DMS53 treated with DMSO at 0.1 percent for 48 hours (cell line): ENCODE results near the gene VSIR.
A peak's percentile ranks its signal among the peaks of the same experiment; 100 is the strongest.

Source experiments
- DNase-seq: peaks from one replicate; lab custom pipeline; 2025; ENCODE audit not compliant: unreplicated experiment; lab: John Stamatoyannopoulos, UW

Gene VSIR

DNA sequence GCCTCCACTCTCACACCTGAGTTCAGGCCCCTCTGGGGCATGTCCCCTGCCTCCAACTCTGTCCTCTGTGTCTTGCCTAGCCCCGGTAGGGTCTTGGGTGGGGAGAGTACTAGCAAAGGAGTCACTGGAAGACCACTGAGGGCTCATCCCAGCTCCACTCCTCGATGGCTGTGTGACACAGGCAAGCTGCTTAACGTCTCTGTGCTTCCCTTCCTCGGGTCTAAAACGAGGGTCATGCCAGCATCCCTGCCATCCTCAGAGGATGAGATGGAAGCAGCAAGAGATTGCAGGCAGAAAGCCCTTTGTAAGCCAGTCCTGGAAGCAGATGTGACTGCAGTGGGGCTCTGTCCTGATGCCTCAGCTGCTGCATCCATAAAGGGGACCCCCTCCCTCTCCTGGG lies 38.5 kb downstream of the VSIR start:
- DNase-seq, result no peak

DNA sequence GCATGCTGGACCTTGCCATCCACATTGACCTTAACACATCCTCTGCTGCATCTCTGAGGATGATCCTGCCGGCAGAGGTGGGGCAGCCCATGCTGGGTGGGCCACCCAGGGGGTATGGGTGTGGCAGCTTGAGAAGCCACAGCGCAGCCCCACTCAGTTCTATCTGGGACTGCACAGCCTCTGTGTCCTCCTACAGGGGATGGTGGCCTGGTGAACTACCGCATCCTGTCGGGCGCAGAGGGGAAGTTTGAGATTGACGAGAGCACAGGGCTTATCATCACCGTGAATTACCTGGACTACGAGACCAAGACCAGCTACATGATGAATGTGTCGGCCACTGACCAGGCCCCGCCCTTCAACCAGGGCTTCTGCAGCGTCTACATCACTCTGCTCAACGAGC lies 41.5 kb downstream of the VSIR start:
- DNase-seq, result no peak

- no peak for DNase-seq
Observed at GRCh38 chr10:71729161-71729636, 44.1 kb downstream of the VSIR start.

DNA sequence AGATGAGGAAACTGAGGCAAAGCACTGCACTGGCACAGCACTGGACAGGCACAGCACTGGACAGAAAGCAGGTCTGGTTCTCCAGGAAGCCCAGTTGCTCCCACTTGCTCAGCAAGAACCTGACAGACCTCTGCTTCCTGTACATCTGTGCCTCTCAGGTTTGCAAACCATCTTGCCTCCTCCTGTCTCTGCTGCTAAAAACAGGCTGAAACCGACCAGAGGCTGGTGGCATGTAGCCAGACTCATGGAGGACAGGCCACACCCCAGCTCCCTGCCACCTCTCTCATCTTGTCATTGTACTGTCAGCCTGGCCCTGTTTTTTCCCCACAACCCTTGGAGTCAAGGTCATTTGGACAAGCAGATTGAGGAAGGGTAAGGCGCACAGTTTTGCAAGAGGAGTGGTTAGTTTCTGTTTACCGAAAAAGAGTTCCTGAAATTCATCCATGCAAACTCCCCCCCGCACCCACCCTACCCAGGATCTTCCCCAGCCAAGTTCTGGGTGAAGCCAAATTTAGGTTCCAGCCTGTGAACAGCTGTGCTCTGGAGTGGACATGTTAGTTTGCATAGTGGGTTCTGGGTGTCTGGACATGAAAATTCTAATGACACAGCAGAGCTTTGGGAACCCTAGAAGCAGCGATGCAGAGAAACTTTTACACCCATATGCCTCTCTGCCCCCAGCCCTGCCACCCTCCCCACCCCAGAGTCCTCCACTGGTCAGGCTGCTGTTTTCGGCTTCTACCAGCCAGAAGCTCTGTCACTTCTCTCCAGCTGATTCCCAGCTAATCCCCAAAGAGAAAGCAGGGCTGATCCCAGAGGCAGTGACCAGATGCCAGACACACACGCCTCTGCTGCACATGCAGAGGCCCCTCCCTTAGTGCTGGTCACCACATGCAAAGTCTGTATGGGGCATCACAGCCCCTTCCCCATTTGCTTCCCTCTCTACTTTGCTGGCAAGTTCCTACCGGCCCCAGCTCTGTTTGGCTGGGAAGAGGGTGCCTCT lies 45.3 kb downstream of the VSIR start:
- DNase-seq, result peak; percentile 30

GRCh38 chr10:71727105-71727737 lies 46.1 kb downstream of the VSIR start:
- no peak for DNase-seq

DNA sequence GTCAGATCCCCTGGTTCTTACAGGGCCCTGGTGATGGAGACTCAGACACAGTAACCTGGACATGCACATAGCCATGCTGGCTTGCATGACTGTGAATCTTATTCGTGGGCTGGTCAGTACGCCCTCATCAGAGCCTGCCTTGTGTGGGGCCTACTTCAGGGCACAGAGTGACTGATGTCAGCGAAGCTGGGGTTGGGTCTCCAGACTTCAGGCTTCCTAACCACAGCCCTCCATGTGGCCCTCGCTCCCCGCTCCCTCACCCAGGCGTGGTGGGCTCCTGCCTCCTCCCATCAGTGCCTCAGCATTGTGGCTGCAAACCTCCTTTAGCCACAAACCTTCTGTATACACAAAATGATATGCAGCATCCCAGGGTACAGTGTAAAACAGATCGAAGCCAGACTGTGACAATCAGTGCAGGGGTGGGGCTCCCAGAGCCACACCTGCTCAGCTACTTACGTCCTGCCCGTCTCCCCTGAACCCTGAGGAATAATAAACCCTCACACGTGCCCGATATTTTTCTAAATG lies 46.7 kb downstream of the VSIR start:
- DNase-seq, result no peak

- DNase-seq, result no peak
Observed at GRCh38 chr10:71725998-71726579, 47.2 kb downstream of the VSIR start.

GRCh38 chr10:71725249-71725648 lies 48.1 kb downstream of the VSIR start:
- no peak for DNase-seq

DNA sequence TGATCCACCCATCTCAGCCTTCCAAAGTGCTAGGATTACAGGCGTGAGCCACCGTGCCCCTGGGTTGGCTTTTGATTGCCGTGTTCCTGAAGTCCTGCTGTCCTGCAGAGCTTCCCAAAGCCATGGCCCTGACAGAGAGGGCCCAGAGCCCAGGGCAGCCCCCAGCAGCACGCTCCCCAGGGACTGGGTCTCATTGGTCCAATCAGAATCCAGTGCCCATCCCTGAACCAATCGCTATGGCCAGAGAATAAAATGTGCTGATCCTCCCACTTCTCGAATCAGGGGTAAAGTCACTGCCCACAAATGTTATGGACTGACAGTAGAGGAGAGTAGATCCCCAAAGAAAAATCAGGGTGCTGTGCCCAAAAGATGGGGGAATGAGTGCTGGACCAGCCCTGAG lies 48.8 kb downstream of the VSIR start:
- DNase-seq, result no peak

GRCh38 chr10:71723311-71723710 lies 50.0 kb downstream of the VSIR start:
- no peak for DNase-seq

- no peak for DNase-seq
Observed at GRCh38 chr10:71722849-71723248, 50.5 kb downstream of the VSIR start.

- no peak for DNase-seq
Observed at GRCh38 chr10:71721313-71721712, 52.0 kb downstream of the VSIR start.

DNA sequence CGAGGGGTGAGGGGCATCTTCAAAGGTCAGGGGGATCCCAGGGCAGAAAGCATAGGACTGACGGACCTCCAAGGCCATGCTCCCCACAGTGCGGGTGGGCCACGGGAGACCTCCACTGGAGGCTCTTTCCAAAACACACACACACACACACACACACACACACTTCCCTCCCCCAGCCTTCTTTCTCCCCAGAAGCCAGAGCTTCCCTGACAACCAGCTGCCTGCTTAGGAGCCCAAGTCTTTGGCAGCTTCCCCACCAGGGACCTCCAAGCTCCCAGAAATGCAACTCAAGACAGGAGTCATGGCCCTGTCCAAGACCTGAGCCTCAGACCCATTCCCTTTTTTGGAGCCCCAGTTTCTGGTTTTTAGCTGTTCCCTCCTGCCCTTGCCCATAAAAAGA lies 53.0 kb downstream of the VSIR start:
- DNase-seq, result no peak

- no peak for DNase-seq
Observed at GRCh38 chr10:71719464-71720201, 53.7 kb downstream of the VSIR start, which contains the start of gene C10orf105. Gene C10orf105, minus strand, starts transcription at chr10:71719778. Its CDS starts 3,441 bp downstream, at chr10:71716337.

DNA sequence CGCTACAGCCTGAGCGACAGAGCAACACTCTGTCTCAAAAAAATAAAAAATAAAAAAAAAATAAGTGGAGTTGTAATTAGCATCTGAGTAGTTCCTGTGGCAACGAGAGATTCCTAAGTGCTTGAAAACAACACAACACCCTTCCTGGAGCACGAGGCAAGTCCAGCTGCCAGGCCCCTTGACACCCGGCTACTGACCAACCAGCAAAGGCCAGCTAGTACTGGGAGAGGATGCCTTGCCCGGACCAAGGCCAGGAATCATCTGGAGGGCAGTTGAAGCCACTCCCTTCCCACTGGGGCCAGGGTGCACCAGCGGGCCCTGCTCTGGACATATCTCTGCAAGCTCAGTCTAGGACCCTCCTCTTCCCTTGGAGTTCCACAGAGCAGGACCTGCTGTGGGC lies 54.3 kb downstream of the VSIR start:
- DNase-seq, result no peak

GRCh38 chr10:71718165-71718698 lies 55.1 kb downstream of the VSIR start:
- no peak for DNase-seq

- no peak for DNase-seq
Observed at GRCh38 chr10:71717551-71717951, 55.8 kb downstream of the VSIR start.

DNA sequence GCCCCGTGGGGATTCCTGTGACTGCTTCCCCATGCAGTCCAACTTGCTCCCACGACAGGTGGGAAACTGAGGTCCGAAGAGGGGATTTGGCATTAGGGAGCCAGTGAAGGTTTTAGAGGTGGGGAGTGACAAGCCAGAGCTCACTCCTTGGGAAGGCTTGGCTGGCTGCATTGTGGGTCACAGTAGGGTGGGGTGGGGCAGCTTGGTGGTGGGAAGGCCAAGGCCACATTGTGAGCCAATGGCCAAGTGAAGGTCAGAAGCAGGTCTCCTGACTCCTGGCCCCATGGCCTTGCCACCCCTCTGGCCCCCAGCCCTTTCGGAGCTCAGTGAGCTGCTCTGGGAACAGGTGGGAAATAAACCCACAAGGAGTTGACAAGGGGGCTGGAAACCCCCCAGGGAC lies 56.3 kb downstream of the VSIR start:
- no peak for DNase-seq

DNA sequence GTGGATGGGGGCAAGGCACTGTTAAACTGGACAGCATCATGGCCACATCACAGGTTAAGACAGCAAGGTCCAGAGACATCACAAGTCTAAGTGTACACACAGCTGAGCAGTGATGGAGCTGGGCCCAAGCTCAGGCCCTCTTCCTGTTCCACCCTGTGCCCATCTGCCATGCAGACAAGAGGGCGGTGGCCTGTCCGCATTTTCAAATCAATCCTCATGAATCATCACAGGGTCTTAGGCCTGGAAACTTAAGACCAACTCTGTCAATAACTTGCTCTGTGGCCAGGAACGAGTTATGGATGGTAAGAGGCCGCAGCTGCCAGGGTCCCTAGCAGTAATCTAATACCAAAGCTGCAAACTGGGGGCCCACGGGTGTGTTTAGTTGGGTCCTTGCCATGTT lies 56.9 kb downstream of the VSIR start:
- no peak for DNase-seq

DNA sequence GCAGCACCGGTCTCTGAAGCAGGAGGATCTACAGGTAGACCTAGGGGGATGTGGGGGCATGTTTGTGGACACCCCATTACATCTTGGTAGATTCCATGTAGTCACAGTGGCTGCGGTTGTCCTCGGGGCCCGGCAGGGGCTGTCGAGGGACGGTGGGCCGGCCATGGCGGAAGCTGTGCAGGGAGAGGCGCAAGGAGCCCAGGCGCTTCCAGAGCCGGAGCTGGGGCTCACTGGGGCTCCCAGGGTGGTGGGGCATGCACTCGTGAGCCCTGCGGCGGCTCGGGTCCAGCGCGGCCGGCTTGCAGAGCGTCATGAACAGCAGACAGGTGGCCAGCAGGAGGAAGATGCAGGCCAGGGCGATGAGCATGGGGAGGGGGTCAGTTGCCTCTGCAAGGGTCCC lies 57.5 kb downstream of the VSIR start:
- DNase-seq, result no peak

- no peak for DNase-seq
Observed at GRCh38 chr10:71715026-71715425, 58.3 kb downstream of the VSIR start.
